Vagina (tissue), 2 donors: ENCODE measurements around the gene TTC7B.

Experiments used
- CTCF ChIP-seq, 3 experiments: fragments of 450-650 bp in 2 of 3; fragments of 200-600 bp in 1 of 3; sonication (generic) in 1 of 3; IDR thresholded peaks; one replicate each; pipeline ENCODE4 v1.5.1; 2017 to 2019; ENCODE audit warnings: antibody characterized with exemption in 3 of 3, mild to moderate bottlenecking in 2 of 3, moderate library complexity in 2 of 3
- POLR2A ChIP-seq, 2 donors: fragments of 450-650 bp; IDR thresholded peaks; one replicate each; pipeline ENCODE4 v1.6.1; 2017; ENCODE audit warnings: antibody characterized with exemption in 2 of 2, mild to moderate bottlenecking in 2 of 2, moderate library complexity in 2 of 2
- POLR2AphosphoS5 ChIP-seq, 2 donors: sonication (generic); formaldehyde crosslinking; IDR thresholded peaks; one replicate each; pipeline ENCODE4 v1.9.0; 2017; ENCODE audit warnings: antibody characterized with exemption in 2 of 2, mild to moderate bottlenecking in 2 of 2, low read depth in 1 of 2; ENCODE audit not compliant: insufficient read depth in 1 of 2

GRCh38 chr14:90731487-90731886 is 84.7 kb downstream of the TTC7B start:
- no peak for TF ChIP-seq CTCF (IDR thresholded peaks at IDR 0.05)
- no peak for TF ChIP-seq POLR2A (IDR thresholded peaks at IDR 0.05)
- TF ChIP-seq POLR2AphosphoS5 (IDR thresholded peaks at IDR 0.05; ENCODE audit: insufficient read depth in 1 of 2, low read depth in 1 of 2): no peak
